NCI-H1417 treated with DMSO at 0.1 percent for 48 hours (cell line): ENCODE results near the gene HDAC1.

ENCODE experiments used
- DNase-seq: peaks from one replicate; lab custom pipeline; 2025; lab: John Stamatoyannopoulos, UW

The HDAC1 gene

DNA sequence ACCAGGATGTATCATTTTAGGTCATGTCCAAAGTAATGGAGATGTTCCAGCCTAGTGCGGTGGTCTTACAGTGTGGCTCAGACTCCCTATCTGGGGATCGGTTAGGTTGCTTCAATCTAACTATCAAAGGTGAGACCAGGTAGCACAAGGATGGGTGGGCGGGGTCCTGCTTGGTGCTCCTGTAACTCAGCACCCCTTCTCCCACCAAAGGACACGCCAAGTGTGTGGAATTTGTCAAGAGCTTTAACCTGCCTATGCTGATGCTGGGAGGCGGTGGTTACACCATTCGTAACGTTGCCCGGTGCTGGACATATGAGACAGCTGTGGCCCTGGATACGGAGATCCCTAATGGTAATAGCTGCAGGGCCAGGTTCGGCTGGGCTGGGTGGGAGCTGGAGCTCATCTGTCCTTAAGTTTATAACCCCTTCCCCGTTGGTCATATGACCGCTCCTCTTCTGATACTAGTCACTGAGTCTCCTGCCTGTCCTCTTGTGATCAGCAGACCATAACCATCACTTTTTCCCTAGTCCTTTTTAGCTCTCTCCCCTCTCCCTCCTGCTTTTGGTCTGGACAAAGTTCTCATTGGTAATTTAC, 38.8 kb downstream of the HDAC1 start:
- DNase-seq: no peak

DNA sequence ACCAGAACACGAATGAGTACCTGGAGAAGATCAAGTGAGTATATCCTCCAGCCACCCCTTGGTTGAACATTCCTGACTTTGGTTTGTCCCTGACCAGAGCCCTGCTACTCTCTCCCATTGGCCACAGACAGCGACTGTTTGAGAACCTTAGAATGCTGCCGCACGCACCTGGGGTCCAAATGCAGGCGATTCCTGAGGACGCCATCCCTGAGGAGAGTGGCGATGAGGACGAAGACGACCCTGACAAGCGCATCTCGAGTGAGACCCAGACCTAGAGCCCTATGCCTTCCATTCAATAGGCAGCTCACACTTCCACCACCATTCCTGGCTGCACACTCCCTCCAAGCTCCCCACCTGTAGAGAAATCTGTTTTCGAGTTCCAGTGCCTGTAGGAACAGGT, 39.7 kb downstream of the HDAC1 start:
- DNase-seq: no peak

DNA sequence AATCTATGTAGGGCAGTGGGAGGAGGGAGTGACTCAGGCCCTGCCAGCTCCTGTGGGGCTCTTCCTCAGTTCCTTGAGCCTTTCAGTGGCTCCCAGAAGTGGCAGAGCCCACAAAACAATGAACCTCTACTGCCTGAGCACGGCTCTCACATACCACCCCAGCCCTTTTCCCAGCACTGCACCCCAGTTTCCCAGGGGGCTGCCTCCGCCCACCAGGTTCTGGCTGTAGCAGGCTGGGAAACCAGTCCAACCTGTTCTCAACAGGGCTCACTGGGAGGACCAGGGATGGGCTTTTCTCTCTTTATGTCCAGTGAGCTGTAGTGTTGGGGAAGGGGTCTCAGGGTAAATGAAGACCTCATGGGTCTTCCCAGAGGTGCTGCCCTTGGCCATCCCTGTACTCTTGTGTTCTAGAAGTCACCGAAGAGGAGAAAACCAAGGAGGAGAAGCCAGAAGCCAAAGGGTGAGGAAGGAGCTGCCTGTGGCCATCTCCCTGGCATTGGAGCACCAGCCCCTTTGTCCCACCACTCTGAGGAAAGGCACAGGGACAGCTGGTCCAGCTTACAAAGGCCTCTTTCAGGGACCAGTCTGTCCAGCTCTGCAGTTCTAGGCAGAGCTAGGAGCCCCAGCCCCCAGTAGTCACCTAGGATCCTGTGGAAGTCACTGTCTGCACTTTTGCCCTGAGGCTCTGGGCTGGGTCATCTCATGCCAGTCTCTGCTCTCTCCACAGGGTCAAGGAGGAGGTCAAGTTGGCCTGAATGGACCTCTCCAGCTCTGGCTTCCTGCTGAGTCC, 40.6 kb downstream of the HDAC1 start:
- DNase-seq: no peak

DNA sequence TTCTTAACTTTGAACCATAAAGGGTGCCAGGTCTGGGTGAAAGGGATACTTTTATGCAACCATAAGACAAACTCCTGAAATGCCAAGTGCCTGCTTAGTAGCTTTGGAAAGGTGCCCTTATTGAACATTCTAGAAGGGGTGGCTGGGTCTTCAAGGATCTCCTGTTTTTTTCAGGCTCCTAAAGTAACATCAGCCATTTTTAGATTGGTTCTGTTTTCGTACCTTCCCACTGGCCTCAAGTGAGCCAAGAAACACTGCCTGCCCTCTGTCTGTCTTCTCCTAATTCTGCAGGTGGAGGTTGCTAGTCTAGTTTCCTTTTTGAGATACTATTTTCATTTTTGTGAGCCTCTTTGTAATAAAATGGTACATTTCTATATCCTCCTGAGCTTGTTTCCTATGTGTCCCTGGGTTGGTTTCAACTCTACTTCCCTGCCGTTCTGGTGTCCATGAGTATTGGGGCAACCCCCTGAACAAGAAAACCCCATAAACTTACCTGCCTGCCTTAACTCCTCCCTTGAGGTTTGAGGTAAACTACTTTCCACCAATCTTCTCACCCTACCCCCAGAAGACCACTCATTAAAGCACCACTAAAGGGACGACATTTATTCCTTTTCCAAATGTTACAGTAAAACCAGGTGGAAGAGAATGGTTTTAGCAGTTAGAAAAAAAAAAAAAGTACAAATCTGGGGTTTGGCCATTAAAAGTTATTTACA, 41.5 kb downstream of the HDAC1 start:
- no peak for DNase-seq

DNA sequence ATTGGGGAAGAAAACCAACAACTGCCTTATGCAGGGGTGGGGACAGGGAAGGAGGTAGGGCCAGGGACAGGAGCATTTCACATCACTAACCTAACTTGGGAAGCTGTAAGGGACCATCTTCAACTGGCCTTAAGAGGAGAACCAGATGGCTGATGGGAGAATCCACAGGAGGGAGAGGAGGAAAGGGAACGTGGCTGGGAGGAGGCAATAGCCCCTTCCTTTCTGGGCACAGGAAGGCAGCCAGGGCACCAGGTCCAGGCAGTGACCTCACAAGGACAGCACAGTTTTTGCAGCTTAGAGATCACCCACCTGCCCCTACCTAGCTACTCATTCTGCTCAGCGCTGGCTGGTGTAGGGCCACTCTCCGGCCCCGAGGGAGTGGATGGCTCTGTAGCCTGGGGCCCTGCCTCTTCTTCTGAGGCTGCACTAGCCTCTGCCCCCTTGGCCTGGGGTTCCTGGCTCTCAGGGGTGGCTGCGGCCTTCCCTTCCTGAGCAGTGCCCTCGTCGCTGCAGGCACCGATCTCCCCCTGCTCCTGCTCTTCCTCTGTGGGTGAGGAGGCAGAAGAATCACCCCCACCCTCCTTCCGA, 42.5 kb downstream of the HDAC1 start:
- no peak for DNase-seq

DNA sequence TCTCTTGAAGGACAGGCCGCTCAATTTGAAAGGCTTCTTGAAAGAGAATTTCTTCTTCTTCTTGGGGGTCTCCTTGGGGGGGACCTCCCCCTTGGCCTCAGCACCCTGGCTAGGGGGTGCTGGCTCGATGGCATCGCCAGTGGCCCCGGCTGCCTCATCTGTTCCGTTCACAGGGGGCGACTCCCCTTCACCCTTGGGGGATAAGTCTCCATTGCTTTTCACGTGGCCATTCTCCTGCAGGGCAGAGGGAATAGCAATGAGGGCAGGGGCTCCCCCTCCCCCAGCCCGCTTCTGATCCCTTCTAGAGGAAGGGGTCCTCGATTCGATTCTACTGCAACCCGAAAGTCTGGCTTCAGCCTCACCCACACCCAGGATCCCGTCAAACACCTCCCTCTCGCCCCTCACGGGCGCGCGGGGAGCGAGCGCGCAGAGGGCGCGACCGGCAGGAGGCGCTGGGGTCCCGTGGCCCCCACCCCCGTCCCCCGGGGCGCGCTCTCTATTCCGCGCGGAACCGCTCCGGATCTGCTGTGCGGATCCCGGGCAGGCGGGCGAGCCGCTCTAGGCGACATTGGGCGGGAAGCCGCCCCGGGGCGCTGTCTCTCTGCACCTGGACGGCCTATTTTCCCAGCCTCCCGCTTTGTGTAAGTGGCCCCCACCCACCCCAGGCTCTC, 43.1 kb downstream of the HDAC1 start:
- no peak for DNase-seq

DNA sequence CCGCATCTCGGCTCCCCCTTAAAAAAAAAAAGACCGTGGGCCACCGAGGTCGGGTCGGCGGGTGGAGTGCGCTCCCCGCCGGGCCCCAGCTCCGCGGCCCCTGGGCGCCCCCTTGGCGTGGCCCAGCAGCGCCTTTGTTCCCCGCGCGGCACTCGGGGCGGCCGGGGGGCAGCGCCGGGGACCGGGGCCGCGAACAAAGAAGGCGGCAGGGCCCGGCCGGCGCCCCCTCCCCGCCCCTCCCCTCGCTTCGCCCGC, 43.6 kb downstream of the HDAC1 start:
- DNase-seq: no peak

DNA sequence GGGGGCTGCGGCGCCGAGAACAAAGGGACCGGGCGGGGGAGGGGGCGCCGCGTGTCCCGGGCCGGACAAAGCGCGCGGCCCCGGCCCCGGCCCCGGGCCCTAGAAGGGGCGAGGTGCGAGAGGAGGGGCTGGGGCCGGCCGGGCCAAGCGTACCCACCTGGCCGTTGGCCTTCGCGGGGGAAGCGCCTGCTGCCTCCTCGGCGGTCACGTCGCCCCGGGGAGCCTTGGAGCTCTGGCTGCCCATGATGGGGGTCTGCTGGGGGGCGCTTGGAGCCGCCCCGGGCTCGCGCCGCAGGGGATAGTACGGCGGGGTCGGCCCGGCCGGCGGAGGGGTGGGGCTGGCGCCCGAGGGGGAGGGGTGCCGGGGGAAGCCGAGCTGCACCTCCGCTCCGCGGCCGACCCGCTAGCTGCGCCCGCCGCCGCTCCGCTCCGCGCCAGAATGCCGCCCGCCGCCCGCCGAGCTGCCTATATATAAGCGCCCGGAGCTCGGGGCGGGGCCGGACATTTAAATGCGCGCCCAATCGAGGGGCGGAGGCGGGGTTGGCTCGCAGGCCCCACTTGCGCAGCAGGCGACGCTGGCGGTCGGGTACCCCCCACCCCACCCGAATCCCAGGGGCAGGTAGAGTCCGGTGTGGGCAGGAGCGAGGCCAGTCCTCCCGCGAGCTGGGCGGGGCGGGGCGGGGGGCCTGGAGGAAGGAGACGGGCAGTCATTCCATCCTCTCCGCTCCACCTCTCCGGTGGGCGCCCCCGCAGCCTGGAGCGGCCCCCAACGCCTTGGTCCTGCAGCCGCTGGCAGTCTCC, 44.1 kb downstream of the HDAC1 start, which contains the start of gene MARCKSL1:
TSS of gene MARCKSL1 (minus strand) at position 444 of the 801 bp plus-strand sequence. CDS start at position 244, 200 bp downstream.
- peak; percentile 16 for DNase-seq

DNA sequence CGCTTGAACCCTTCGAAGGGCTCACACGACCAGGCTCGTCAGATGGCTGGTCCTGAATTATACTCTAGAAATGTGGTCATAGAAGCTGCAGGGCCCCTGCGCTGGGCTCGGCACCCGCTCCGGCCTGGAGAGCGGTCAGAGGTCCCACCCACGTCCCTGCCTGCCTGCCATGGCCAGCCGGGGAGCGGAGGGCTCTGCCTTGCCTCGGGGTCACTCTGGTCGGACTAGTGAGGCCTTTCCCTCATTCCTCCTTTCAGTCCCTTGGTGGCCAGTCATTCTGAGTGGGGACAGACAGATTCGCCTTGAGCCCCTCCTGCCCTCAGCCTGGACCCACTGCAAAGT, 44.7 kb downstream of the HDAC1 start:
- no peak for DNase-seq

DNA sequence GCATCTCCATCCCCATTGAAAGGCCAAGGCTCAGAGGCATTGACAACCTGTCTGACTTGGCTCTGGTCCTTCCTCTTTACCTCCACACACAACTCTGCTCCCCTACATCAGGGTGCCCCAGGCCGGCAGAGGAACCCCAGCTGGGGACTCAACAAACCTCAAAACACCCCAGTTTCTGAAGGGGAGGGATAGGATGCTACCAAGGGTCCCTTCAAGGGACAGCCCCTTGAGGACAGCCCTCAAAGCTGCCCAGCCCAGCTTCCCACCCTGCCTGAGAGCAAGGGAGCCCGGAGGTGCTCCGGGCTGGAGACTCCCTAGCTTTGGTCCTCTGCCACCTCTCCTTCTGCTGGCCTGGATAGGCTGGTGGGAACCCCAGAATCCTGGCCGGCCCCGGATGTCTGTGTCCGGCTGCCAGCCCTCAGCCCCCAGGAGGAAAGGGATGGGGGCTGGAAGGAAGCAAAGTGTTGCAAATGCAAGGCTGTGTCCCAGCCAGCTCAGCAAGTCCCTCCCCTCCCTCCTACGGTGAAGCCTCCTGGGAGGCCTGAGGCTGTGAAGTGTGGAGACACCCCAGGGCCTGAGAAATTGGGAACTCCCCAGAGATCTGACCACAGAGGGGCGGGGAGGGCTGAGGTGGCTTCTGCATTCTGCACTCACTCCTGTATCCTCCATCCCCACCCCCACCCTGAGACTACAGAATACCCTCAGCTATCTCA, 45.2 kb downstream of the HDAC1 start:
- no peak for DNase-seq

DNA sequence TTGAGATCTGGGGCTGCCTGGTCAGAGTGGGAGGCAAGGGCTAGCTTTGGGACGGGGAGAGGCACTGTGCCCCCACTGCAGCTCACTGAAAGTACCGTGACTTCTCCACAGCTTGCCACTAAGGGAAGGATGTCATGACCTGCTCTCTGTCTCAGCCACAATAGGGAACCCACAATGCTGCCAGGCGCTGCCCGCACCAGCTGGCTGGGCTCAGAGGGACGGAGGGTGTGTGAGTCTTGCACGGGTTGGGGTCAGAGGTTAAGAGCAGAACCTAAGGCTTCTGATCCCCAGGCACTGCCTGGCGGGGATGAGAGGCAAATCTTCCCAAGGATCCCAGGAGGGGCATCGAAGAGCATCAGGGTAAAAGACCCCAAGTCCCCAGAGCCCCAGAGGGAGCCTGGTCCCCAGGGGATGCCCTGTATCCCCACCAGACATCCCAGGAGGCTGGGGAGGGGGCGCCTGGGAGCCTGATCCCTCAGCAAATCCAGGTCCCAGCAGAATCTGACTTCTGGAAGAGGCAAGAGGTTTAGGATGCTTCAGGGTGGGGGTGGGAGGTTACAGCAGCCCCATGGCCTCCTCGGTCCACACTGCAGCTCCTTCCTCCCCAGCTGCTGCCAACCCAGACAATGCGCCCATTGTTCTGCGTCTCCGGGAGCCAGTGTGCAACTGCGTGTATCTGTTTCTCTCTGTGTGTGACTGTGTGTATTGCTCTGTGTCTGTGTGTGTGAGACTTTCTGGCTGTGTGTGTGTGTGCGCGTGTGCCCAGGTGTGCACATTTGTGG, 46.2 kb downstream of the HDAC1 start:
- DNase-seq: no peak

DNA sequence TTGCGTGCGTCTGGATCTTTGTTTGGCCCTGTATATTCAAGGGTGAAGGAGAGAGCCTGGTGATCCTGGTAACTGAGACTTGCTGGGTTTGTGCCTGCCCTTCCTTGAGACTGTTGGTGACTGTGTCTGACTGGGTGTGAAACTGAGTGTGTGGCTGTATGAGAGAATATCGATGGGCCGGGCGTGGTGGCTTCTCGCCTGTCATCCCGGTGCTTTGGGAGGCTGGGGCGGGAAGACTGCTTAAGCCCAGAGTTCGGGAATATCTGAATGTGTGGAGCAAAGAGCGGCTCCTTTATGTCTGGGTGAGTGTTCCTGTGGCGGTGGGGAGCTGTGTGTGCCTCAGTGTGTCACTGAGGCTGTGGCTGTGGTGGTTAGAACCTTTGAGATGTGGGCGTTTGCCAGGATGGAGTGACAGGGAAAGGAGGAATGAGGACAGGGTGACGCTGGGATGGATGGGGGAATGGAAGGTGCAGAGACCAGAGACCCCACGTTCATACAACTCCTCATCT, 46.8 kb downstream of the HDAC1 start:
- DNase-seq: no peak

DNA sequence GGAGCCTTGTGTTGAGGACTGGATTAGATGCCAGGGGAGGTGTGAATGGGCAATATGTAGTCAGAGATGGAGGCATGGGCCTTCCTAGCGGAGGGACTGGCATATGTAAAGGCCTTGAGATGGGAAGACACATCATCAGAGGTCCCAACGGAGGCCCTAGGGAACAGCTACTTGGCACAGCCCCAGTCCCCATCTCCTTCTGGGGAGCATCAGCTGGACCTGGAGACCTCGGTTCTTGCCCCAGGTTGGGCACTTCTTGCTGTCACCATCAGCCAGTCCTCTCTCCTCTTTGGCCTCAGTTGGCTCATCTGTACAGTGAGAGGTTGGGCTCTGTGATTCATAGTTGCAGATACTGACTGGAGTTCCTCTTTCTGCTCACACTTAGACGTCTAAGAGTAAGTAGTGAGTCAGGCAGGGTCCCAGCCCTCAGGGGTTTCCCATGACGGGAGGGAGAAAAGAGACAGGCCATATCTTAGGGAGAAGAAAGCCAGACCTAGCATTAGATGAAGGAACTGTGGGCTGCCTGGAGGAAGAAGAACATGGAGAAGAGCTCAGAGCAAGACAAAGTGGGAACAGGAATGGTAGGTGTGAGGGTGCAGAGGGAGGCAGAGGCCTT, 47.6 kb downstream of the HDAC1 start:
- no peak for DNase-seq

DNA sequence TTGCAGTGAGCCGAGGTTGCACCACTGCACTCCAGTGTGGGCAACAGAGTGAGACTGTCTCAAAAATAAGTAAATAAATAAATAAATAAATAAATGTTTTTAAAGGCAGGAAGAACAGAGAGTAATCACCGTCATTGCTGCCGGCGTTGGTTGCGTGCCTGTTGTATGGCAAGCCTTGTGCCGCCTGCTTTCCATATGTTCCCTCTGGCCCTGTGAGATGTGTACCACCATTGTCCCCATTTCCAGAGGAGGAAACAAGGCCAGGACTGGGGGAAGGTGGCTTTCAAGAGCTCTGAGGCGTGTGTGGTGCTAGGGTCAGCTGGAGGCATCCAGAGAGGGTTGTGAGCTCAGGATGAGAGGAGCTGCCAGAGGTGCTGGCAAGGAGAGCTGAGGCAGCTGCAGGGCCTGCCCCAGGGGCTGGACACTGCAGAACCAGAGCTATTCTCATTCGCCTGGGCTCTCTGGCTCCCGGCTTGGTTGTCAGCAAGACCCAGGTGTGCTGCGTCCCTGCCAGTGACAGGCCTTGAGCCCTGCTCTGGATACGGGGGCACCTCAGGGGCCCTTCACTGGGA, 49.4 kb downstream of the HDAC1 start:
- no peak for DNase-seq

DNA sequence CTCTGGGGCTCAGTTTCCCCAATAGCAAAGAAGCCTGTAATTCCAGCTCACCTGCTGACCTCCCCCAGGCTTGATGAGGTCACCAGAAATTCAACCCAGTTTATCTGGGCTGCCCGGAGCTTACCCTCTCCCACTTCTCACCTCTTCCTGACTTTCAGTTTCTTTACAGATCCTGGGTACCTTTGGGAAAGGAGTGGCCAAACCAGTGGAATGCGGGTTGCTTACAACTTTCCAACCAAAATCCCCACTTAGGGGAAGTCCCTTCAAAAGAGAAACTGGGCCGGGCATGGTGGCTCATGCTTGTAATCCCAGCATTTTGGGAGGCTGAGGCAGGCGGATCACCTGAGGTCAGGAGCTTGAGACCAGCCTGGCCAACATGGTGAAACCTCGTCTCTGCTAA, 50.1 kb downstream of the HDAC1 start:
- no peak for DNase-seq

DNA sequence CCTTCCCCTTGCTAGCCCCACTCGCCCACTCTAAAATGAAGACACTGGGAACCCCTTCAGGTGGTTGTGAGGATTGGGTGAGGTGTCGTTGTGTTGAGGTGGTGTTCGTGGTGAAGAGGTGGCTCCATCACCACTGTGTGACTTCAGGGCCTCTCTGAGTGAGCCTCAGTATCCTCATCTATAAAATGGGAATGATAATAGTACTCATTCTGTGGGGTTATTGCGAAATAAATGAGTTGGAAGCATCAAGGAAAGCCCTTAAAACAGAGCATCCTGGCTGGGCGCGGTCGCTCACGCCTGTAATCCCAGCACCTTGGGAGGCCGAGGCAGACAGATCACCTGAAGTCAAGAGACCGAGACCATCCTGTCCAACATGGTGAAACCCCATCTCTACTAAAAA, 50.8 kb downstream of the HDAC1 start:
- DNase-seq: no peak

DNA sequence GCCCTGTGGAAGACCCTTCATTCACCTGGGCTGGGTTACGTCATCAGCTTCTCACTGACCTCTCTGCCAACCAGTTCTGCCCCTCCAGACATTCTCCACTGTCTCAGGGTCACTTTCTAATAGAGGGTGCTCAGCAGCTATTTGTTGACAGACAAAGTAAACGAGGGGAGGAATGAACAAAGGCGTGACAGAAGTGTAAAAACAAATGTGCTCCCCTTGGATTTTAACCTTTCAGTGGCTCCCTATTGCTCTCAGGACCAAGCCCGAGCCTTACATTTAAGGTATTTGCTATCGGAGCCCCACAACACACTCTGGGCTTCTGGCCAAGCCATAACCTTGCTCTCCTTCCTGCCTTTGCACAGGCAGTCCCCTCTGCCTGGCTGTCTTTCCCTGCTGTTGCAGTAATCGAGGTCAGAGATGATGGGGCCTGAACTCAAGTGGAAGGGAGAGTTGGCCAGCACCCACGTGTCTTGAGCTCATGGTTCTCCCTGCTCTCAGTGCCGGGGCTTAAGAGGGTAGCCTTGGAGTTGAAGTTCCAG, 53.5 kb downstream of the HDAC1 start:
- DNase-seq: no peak

DNA sequence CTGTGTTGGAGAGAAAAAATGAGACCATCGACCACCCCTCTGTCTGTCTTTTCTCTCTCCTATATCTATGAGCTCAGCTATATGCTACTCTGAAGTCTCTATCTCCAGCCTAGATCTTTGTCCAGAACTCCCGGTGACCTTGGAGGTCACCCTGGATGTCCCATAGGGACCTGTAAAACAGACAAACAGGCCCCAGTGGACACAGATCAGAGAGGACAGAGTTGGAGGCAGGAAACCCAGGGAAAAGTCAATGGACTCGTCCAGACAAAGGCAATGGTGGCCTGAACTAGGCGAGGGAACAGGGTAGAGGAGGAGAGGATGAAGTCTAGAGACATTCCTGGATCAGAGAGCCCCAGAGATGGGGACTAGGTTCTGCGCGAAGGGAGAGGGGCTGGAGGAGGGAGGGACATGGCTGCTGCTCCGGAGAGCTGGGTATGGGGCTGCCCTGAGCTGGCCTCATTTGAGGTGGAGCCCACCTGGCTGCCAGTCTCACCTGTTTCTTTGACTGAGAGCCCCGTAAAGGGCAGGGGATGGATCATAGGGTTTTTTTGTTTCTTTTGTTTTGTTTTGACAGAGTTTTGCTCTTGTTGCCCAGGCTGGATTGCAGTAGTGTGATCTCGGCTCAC, 54.8 kb downstream of the HDAC1 start:
- no peak for DNase-seq
